ENCODE results near the gene ZNF43. TPM values are rescaled to one million over a fixed set of nuclear protein-coding genes. Genes with fewer than 3 reads are reported as not detected.
"Not testable (repeated sequence)": the region's sequence is repeated elsewhere in the genome, so short reads cannot be mapped to it uniquely, and the experiment has no call there.

The ZNF43 gene
- total RNA-seq, 1 donor from 2014 or later, result 12.1 TPM

GRCh38 chr19:21789466-21790085, 46.4 kb downstream of the ZNF43 start:
- no peak for DNase-seq

- no peak for DNase-seq
Measured at GRCh38 chr19:21786936-21787335, 49.0 kb downstream of the ZNF43 start.

- DNase-seq, result not testable (repeated sequence)
Measured at GRCh38 chr19:21775792-21776191, 60.2 kb downstream of the ZNF43 start.

GRCh38 chr19:21767065-21767800, 68.7 kb downstream of the ZNF43 start, which contains the start of gene ZNF100:
Gene ZNF100 (minus strand): TSS chr19:21767579. CDS start chr19:21767429, 150 bp downstream.
- DNase-seq, result peak; percentile 98

GRCh38 chr19:21766705-21767064, 69.3 kb downstream of the ZNF43 start:
- not testable (repeated sequence) for DNase-seq

GRCh38 chr19:21765151-21765550, 70.8 kb downstream of the ZNF43 start:
- no peak for DNase-seq

GRCh38 chr19:21761547-21761946, 74.4 kb downstream of the ZNF43 start:
- DNase-seq, result not testable (repeated sequence)

- DNase-seq, result no peak
Measured at GRCh38 chr19:21758296-21758695, 77.7 kb downstream of the ZNF43 start.

GRCh38 chr19:21755555-21755954, 80.4 kb downstream of the ZNF43 start:
- not testable (repeated sequence) for DNase-seq

Other genes with a start within 250 kb of the ZNF43 start
- gene ZNF100, start 68.6 kb downstream of the ZNF43 start, total RNA-seq, result 7.1 and 7.3 TPM in 2 replicates
- 0.19 and 0.34 TPM in 2 replicates for gene ZNF208, start 174.8 kb upstream of the ZNF43 start, total RNA-seq
- 3.9 and 9.4 TPM in 2 replicates for gene ZNF257, start 216.3 kb upstream of the ZNF43 start, total RNA-seq